GM18868 (cell line): ENCODE results near the gene AK1.

Source experiments
- ATAC-seq: cut with Tn5 transposase; IDR thresholded peaks from one replicate; pipeline ENCODE4 v1.9.1; 2021; ENCODE audit warnings: mild to moderate bottlenecking, moderate library complexity; ENCODE audit not compliant: unreplicated experiment

Gene AK1

DNA sequence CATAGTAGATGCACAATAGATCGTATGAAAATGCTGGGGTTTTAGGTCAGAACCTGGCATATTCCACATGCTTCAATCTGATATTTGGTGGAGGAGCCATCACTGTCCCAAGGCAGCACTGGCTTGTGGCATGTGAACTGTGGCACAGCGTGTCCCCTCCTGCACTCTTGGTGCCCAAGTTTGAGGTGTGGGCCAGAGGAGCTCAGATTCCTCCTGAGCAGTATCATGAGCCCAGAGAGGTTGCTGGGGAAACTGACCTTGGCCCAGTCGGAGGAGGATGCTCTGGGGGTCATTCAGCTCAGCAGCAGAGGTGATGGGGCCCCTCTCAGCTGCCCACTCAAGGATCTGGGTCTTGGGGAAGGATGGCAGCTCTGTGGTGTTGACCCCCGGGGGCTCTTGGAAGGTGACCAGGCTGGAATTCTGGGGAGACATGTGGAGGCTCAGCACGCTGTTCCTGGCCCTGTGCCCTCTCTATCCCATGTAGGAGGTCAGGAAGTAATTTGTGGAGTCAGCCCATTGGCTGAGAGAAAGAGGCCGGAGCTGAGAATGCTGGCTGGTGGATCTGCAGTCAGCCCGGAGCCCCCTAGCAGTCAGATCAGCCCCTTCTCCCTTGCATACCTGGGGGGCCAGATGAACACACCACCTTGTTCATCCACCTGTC is 51.1 kb downstream of the AK1 start:
- ATAC-seq = no peak

- ATAC-seq = no peak
Observed at GRCh38 chr9:127825319-127826051, 52.0 kb downstream of the AK1 start.

GRCh38 chr9:127822108-127822507 is 55.4 kb downstream of the AK1 start:
- no peak for ATAC-seq

DNA sequence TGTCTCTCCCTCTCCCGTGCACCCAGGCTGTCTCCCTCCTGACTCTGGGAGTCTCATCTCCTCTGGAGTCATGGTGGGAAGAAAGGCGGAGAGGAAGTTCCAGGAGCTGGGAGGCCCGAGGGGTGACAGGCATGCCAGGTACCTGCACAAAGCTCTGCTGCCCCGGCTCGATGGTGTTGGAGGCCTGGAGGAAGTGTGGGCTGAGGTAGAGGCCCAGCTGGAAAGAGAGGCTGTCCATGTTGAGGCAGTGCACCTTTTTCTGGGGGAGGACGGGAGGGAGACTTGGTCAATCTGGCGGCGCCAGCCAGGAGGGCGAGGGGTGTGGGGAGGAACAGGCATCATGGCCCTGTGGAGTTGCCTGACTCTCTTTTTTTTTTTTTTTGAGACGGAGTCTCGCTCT is 58.9 kb downstream of the AK1 start:
- ATAC-seq = no peak

GRCh38 chr9:127817881-127818434 is 59.5 kb downstream of the AK1 start:
- no peak for ATAC-seq

DNA sequence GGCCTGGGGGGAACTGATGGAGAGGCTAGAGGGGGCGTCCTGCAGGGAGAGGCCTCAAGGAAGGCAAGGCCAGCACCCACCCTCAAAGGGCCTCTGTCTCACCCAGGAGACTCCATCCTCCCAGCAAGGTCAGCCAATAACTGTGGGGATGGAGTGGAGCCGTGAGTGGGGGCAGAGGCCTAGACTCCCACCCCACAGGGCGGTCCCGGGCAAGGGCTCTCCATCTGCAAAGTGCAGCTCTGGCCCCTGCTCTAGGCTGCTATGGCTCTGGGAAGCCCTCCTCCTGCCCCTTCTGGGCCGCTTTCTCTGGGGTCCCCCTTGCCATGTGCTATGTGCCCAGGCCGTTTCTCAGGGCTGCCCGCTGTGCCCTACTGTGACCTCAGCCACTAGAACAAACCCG is 60.7 kb downstream of the AK1 start:
- ATAC-seq = no peak
